AG04449 (cell line): Measurements from ENCODE around the gene ANKMY1.

Experiments
- CTCF ChIA-PET: fragments of 350-600 bp; formaldehyde crosslinking; extraction: SDS; loops from one replicate; lab custom pipeline; 2021; ENCODE audit warnings: antibody characterized with exemption; lab: Yijun Ruan, JAX
- POLR2A ChIA-PET: fragments of 400-600, 350-600 bp; formaldehyde crosslinking; extraction: SDS; loops from one replicate; lab custom pipeline; 2020; ENCODE audit warnings: antibody characterized with exemption, inconsistent platforms; lab: Yijun Ruan, JAX
- DNase-seq: peaks from one replicate; pipeline ENCODE4 v3.0.0-alpha.2; 2010; ENCODE audit warnings: low read depth, low spot score
- H3K4me3 ChIP-seq: 2 replicates; pipeline ENCODE4 v1.5.1; 2011; ENCODE audit warnings: low read depth, mild to moderate bottlenecking, control low read depth, low read length
- TF ChIP-seq, protein P1 (sequence below): IDR thresholded peaks from one replicate; pipeline ENCODE4 v1.5.1; 2011; ENCODE audit warnings: mild to moderate bottlenecking, moderate library complexity, low read length, control low read depth, inconsistent platforms; ENCODE audit not compliant: insufficient read depth; ENCODE audit errors: missing control alignments

Gene ANKMY1

DNA sequence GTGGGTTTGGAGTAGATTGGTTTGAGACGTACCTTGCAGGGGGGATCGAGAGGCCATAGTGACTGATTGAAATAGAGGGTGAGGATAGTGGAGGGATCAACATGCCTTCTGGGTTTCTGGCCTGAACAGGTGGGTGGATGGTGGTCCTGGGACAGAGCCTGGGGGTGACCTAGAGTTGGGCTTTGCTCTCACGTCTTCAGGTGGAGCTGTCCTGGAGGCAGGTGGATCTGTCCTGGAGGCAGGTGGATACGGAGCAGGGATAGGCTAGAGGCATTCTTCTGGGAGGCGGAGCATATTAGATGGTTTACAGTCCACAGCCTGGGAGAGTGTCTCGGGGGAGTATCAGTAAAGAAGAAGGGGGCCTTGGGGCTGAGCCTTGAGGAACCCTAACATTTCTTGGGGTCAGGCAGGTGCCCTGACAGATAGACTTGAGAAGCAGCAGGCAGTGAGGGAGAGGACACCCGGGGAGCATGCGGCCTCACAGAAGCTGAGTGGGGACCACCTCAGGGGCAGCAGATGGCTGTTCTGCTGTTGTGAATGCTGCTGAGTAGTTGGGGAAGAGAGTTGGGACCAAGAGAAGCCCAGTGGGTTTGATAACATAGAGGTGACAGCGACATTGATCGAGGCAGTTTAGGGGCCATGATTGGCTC, 30.3 kb upstream of the ANKMY1 start:
- DNase-seq: no peak
- TF ChIP-seq, protein P1, sequence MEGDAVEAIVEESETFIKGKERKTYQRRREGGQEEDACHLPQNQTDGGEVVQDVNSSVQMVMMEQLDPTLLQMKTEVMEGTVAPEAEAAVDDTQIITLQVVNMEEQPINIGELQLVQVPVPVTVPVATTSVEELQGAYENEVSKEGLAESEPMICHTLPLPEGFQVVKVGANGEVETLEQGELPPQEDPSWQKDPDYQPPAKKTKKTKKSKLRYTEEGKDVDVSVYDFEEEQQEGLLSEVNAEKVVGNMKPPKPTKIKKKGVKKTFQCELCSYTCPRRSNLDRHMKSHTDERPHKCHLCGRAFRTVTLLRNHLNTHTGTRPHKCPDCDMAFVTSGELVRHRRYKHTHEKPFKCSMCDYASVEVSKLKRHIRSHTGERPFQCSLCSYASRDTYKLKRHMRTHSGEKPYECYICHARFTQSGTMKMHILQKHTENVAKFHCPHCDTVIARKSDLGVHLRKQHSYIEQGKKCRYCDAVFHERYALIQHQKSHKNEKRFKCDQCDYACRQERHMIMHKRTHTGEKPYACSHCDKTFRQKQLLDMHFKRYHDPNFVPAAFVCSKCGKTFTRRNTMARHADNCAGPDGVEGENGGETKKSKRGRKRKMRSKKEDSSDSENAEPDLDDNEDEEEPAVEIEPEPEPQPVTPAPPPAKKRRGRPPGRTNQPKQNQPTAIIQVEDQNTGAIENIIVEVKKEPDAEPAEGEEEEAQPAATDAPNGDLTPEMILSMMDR: no peak
- H3K4me3 ChIP-seq: peak overlapping the region; percentile 72
- ChIA-PET CTCF (interaction anchor here (1.1 to 5.0 kb wide), 6 partner anchors 16 to 74 kb away, joined by 3 to 75 read pairs (median 12); partner anchors contain the start of gene RNPEPL1), POLR2A (no interaction called here)

DNA sequence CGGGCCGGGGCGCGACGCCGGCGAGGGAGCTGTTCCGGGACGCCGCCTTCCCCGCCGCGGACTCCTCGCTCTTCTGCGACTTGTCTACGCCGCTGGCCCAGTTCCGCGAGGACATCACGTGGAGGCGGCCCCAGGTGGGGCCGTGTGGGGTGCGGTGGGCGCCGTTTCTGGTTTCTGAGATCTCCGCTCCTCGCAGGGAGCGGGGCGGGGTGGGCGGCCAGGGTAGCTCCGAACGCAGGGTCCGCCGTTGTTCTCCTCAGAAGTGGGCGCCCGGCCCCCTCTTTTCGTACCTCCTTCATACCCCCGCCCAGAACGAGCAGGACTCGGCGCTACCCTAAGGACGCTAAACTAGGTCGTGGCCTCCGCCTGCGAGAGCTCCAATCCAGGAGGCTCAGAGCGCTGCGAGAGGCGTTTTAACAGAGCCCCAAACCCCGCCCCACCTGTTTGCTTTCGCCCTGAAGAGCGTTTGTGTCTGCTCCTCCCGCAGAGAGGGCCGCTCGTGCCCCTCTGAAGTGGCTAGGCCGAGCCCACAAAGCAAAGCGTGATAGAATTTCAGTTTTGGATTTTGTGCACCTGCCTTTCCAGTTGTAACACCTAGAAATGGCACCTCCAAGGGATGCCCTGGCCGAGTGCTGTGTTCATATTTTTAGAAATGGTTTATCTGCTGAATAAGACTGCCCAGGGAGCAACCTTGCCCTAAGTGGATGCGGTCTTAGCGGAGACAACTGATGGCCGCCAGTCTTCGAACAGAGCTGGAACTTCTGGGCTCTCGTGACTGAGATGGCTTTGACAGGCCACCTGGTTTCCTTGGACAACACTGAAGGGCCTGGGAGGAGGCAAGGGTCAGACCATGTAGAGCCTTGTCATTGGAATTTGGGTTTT, 29.4 kb upstream of the ANKMY1 start:
- CTCF ChIA-PET: interaction anchor here (0.8 to 5.0 kb wide), 11 partner anchors 9 to 354 kb away, joined by 3 to 75 read pairs (median 5); partner anchors contain the start of gene RNPEPL1
- H3K4me3 ChIP-seq: peak overlapping the region; percentile 72
- DNase-seq: no peak
- TF ChIP-seq, protein P1: no peak
- POLR2A ChIA-PET: interaction anchor here (0.9 to 2.3 kb wide), 4 partner anchors 18 to 29 kb away, joined by 3 to 10 read pairs (median 6); partner anchors contain the start of genes ANKMY1 and RNPEPL1

DNA sequence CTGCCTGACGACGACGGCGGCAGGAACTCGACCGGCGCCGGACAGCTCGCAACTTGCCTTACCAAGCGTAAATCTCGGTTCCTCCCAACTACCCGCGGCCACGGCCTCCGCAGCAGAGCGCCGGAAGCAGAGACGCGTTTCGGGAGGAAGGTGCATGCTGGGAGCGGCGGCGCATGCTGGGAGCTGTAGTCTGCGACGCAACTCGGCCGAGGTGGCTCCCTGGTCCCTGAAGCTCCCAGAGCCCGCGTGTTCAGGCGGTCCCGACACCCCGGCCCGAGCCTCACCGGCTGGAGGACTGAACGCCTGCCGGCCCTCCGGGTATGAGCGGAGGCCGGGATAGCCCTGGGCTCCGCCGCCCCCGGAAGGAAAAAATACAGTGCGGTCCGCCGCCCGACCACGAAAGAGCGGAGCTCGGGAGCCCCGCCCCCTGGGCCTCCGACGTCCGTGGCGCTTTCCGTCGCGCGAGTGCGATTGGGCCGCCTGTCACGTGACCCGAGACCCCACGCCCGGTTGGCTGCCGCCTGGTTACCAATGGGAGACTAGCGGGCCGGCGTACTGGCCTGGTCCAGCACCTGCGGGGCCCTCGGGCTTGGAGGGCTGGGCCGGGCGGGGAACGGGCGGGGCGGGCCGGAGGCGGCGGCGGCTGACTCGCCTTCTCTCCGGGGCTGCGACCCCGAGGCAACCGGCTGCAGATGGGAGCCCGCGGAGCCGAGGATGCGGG, 28.6 kb upstream of the ANKMY1 start, which contains the start of gene CAPN10:
Gene CAPN10, plus strand, starts transcription at position 537 of the 721 bp plus-strand sequence. Its CDS starts 178 bp downstream, at position 715.
- peak; percentile 47 for DNase-seq
- POLR2A ChIA-PET: interaction anchor here (0.8 to 2.3 kb wide), 7 partner anchors 13 to 29 kb away, joined by 3 to 10 read pairs (median 3); partner anchors contain the start of genes ANKMY1 and RNPEPL1
- CTCF ChIA-PET: interaction anchor here (0.8 to 5.0 kb wide), 12 partner anchors 10 to 353 kb away, joined by 3 to 75 read pairs (median 8); partner anchors contain the start of gene RNPEPL1
- TF ChIP-seq, protein P1: no peak
- peak within 1 kb of the TSS; percentile 72 for H3K4me3 ChIP-seq

DNA sequence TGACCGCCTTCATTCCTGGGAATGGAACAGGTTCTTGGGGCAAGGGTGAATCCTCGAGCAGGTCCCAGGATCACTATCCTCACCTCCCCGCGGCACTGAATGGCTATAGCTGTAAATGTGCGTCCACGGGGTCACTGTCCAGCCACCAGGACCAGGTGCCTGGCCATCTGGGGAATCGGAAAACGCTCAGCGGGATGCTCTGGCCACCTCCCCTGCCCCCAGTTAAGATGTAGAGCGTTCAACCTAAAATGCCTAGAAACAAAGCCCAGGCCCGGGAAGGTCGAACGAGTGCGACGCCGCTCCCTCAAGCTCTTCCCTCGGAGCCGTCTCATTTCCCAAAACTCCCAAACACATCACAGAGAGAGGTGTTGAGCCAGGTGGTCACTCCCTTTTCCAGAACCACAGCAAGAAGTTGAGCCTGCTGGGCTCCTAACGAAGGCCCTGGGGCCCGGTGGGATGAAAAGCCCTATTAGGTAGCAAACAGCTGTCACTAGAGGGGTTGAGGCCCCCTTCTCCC, 28.0 kb upstream of the ANKMY1 start:
- POLR2A ChIA-PET: interaction anchor here (0.8 to 2.3 kb wide), 6 partner anchors 12 to 28 kb away, joined by 3 to 10 read pairs (median 4); partner anchors contain the start of genes ANKMY1 and RNPEPL1
- CTCF ChIA-PET: interaction anchor here (0.9 to 5.0 kb wide), 7 partner anchors 9 to 72 kb away, joined by 3 to 75 read pairs (median 15); partner anchors contain the start of gene RNPEPL1
- peak overlapping the region; percentile 72 for H3K4me3 ChIP-seq

DNA sequence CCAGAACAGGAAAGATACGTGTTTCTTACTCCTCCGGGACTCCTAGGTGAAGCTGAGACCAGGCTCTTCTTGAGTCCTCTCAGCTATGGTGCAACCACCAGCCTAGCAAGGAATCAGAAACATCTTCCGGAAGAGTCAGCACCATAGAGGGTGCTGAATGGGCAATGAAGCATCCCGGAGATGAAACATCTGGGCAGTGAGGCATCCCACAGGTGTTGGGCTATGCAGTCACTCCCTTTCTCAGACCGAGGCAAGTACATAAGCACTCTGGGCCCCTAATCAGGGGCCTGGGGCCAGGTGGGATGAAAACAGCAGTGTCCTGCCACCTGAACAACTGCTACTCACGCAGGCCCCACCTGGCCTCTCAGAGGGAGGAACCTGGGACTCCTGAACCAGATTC, 27.3 kb upstream of the ANKMY1 start:
- DNase-seq: no peak
- POLR2A ChIA-PET: interaction anchor here (1.3 to 2.3 kb wide), 2 partner anchors 12 to 24 kb away, joined by 3 to 10 read pairs; no protein-coding TSS in a partner anchor
- CTCF ChIA-PET: interaction anchor here (1.1 to 5.0 kb wide), 6 partner anchors 14 to 71 kb away, joined by 3 to 75 read pairs (median 12); partner anchors contain the start of gene RNPEPL1
- TF ChIP-seq, protein P1: no peak
- H3K4me3 ChIP-seq: peak overlapping the region; percentile 72

More for the DNA sequence above, 28.0 kb upstream of the ANKMY1 start:
- DNase-seq: no peak
- TF ChIP-seq, protein P1: no peak
